GM19468 (cell line): ENCODE measurements around the gene MRPL23.
"Not testable (repeated sequence)": the region's sequence is repeated elsewhere in the genome, so short reads cannot be mapped to it uniquely, and the experiment has no call there.

Experiments used
- ATAC-seq: cut with Tn5 transposase; IDR thresholded peaks from one replicate; pipeline ENCODE4 v1.9.1; 2021; ENCODE audit warnings: mild to moderate bottlenecking, moderate library complexity, moderate number of reproducible peaks; ENCODE audit not compliant: unreplicated experiment; ENCODE audit errors: extremely low read depth

MRPL23 gene

GRCh38 chr11:1932105-1932480 lies 15.0 kb upstream of the MRPL23 start:
- no peak for ATAC-seq

GRCh38 chr11:1932681-1933080 lies 14.5 kb upstream of the MRPL23 start:
- no peak for ATAC-seq

GRCh38 chr11:1933416-1934334 lies 13.5 kb upstream of the MRPL23 start:
- no peak for ATAC-seq

DNA sequence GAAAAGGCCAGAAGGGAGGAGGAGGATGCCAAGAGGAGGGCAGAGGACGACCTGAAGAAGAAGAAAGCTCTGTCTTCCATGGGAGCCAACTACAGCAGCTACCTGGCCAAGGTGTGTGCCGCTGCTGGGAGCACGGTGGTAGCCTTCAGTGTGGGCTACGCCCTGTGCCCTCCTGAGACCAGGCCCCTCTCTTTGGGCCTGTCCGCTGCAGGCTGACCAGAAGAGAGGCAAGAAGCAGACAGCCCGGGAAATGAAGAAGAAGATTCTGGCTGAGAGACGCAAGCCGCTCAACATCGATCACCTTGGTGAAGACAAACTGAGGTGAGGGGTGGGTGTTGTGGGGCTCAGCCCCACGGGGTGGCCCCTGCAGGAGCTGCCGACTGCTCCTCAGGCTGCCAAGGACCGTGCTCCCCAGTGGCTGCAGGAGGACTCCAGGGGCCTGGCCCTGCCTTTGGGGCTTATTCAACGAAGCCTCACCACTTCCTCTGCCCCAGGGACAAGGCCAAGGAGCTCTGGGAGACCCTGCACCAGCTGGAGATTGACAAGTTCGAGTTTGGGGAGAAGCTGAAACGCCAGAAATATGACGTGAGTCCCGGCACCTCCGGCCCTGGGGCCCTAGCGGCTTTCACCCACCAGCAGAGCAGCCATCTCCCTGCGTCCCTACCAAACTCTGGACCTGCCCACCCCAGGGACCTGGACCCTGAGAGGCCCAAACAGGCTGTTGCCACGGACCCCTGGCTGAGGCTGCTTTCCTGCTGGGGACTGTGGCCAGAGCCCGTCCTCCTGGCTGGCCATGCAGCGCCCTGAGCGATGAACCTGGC lies 12.6 kb upstream of the MRPL23 start:
- ATAC-seq: no peak

GRCh38 chr11:1935156-1936071 lies 11.7 kb upstream of the MRPL23 start:
- no peak for ATAC-seq

DNA sequence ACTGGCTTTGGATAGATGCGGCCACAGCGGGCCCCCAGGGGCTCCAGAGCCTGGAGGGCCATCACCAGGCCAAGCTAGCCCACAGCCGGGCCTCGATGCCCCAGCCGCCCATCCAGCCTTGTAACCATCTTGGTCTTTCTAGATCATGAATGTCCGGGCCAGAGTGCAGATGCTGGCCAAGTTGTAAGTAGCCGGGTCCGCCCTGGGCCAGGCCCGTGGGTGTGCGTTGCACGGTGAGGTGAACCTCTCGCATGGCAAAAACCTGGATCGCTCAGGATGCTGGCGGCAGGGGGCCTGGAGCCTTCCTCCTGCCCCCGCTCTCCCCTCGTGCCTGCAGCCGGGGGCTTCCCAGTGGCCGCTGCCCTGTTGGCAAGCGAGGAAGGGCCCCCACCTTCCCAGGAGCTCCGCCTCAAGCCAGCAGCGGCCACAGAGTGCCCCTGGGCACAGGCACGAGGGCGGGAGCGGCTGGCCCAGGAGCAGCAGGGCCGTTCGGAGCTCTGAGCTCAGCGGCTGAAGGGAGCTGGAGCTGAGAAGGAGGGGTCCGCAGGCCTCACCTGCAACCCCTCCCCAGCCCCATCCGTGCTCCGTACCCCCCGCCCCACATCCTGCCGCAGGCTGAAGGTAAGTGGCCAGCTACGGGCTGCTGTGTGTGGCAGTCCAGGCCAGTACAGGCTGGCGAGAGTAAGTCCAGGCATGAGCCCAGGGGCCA lies 10.9 kb upstream of the MRPL23 start:
- ATAC-seq: no peak

DNA sequence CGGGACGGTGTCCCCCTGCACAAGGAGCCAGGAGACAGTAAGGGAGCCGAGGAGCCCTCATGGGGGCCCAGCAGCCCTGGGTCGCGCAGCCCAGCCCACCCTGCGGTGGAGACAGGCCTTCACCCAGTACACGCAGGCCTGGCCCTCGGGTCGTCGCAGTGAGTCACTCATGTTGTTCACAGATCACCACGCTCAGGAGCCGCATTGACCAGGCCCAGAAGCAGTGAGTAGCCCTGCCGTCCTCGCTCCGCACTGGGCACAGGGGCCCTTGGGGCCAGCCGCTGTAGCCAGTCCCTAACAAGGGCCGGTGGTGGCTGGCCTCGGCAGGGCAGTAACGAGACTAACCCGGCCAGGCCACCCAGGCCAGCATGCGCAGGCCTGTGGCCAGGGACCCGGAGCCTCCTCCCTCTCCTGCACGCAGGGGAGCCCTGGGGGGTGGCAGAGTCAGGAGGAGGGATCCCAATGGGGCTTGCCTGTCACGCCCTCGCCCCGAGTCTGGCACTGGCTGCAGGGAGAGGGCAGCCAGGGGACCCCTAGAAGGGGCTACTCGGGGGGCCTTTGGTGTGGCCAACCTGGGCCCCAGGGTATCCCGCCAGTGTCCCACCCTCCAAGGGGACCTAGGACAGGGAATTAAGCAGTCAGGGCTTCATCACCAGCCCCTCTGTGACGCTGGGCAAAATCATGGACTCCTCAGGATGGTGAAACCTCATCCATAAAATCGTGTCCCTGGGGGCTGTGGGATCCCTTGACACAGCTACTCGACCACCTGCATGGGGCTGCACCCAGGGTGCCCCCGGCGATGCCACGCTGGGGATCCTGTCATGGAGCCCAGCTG lies 10.1 kb upstream of the MRPL23 start:
- ATAC-seq: no peak

GRCh38 chr11:1937616-1938342 lies 9.4 kb upstream of the MRPL23 start:
- no peak for ATAC-seq

GRCh38 chr11:1938343-1939005 lies 8.7 kb upstream of the MRPL23 start:
- ATAC-seq: no peak

GRCh38 chr11:1939006-1939625 lies 8.0 kb upstream of the MRPL23 start:
- ATAC-seq: no peak

GRCh38 chr11:1939788-1940187 lies 7.3 kb upstream of the MRPL23 start:
- not testable (repeated sequence) for ATAC-seq

DNA sequence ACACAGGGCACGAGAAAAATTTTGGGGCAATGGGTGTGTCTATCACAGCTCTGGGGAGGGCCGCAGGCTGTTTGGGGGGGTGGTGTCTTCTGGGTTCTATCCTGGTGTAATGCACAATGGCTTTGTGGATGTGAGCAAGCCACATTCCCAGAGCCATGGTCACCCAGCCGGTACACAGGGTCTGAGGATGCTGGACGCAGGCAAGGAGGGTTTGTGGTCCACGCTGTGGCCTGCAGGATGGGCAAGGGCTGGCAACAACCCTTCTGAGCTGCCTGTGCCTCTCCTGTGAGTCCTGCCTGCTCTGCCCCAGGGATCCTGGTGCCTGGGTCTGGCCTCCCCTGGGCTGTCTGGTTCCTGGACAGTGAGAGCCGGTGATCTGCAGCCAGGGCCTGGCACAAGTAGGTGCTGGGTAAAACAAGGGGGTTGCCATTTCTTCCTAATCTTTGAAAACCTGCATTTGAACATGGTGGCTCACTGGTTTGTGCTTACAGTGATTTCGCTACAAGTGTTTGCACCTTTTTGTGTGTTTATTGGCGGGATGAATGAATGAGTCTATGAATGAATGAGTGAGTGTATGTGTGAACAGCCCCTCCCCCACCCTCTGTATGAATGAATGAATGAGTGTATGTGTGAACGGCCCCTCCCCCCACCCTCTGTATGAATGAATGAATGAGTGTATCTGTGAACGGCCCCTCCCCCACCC lies 4.4 kb upstream of the MRPL23 start:
- ATAC-seq: no peak

- no peak for ATAC-seq
These were observed 3.6 kb upstream of the MRPL23 start for GRCh38 chr11:1943576-1943975.

DNA sequence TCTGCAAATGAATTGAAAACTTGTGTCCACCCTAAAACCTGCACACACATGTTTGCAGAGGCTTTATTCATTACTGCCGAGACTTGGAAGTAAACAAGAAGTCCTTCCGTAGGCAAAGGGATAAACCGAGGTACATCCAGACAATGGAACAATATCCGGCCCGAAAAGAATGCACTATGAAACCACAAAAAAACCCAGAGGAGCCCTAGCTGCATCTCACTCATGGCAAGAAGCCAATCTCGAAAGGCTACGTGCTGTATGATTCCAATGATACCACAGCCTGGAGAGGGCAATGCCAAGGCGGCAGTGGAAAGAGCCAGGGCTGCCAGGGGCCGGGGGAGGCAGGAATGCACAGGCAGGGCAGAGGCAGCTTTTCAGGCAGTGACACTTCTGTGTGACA lies 3.2 kb upstream of the MRPL23 start:
- ATAC-seq: no peak

DNA sequence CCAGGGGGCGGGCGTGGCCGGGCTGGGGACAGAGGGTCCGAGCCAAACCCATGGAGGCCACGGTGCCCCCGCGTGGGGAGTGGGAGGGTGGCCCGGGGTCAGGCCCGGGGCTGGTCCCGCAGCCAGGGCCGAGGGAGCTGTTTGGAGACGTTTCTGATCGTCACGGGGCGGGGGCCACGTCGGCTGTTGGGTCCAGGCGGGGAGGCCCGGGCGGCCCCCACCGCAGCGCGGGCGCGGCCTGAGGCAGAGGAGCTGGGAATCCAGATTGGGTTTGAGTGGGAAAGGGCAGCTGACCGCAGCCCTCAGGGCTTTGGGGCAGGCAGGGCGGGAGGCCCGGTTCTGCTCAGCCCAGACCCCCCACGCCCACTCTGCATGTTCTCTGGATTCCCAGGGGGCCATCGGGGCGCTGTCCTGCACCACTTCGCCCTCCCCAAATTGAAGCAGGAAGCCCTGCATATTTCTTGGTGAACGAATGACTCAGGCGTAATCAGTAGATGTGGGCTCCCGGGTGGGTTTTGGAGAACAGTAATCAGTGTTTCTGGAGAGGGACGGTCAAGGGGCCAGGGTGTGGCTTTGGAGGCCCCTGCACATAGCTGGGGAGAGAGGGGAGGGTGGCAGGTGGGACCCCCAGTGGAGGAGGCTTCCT lies 583 bp downstream of the MRPL23 start:
- no peak for ATAC-seq

- no peak for ATAC-seq
These were observed 1.3 kb downstream of the MRPL23 start for GRCh38 chr11:1948389-1948788.
